GM21717 (cell line): ENCODE measurements around the gene PSD4.
A peak's percentile ranks its signal among the peaks of the same experiment; 100 is the strongest.

Source experiments
- ATAC-seq: cut with Tn5 transposase; IDR thresholded peaks from one replicate; pipeline ENCODE4 v1.9.1; 2021; ENCODE audit warnings: mild to moderate bottlenecking, moderate library complexity; ENCODE audit not compliant: unreplicated experiment

The PSD4 gene

GRCh38 chr2:113203217-113203530, 29.4 kb downstream of the PSD4 start:
- no peak for ATAC-seq

- peak; percentile 77 for ATAC-seq
Measured at GRCh38 chr2:113203901-113204519, 30.2 kb downstream of the PSD4 start.

GRCh38 chr2:113206251-113206650, 32.5 kb downstream of the PSD4 start:
- no peak for ATAC-seq

GRCh38 chr2:113207021-113207420, 33.2 kb downstream of the PSD4 start:
- ATAC-seq = no peak

GRCh38 chr2:113208396-113208795, 34.6 kb downstream of the PSD4 start:
- no peak for ATAC-seq

GRCh38 chr2:113209011-113209645, 35.4 kb downstream of the PSD4 start:
- no peak for ATAC-seq

- no peak for ATAC-seq
Measured at GRCh38 chr2:113209646-113210171, 35.9 kb downstream of the PSD4 start.

- no peak for ATAC-seq
Measured at GRCh38 chr2:113211226-113212105, 37.7 kb downstream of the PSD4 start.

GRCh38 chr2:113212245-113213060, 38.7 kb downstream of the PSD4 start:
- no peak for ATAC-seq

- ATAC-seq = no peak
Measured at GRCh38 chr2:113213061-113213930, 39.5 kb downstream of the PSD4 start.

GRCh38 chr2:113214141-113214540, 40.4 kb downstream of the PSD4 start:
- ATAC-seq = no peak

GRCh38 chr2:113215056-113215455, 41.3 kb downstream of the PSD4 start:
- ATAC-seq = no peak

- no peak for ATAC-seq
Measured at GRCh38 chr2:113216321-113216720, 42.5 kb downstream of the PSD4 start.

- ATAC-seq = no peak
Measured at GRCh38 chr2:113216891-113217454, 43.2 kb downstream of the PSD4 start.

GRCh38 chr2:113217455-113218282, 43.9 kb downstream of the PSD4 start:
- no peak for ATAC-seq

- no peak for ATAC-seq
Measured at GRCh38 chr2:113218283-113219091, 44.7 kb downstream of the PSD4 start.

- no peak for ATAC-seq
Measured at GRCh38 chr2:113219092-113219441, 45.3 kb downstream of the PSD4 start.

GRCh38 chr2:113219525-113219888, 45.7 kb downstream of the PSD4 start:
- ATAC-seq = no peak
